NB4 (cell line): ENCODE data around the gene GPX7.
"Not testable (repeated sequence)": the region's sequence is repeated elsewhere in the genome, so short reads cannot be mapped to it uniquely, and the experiment has no call there.

Source experiments
- DNase-seq: peaks from one replicate; pipeline ENCODE4 v3.0.0; 2010; ENCODE audit warnings: low read depth
- H3K4me3 ChIP-seq: one replicate; pipeline ENCODE4 v1.5.1; 2011; ENCODE audit warnings: mild to moderate bottlenecking, low read depth, low read length, moderate library complexity
- CTCF ChIP-seq: IDR thresholded peaks from one replicate; pipeline ENCODE4 v1.5.1; 2012; ENCODE audit warnings: low read depth, low read length
- MAX ChIP-seq: IDR thresholded peaks from 2 replicates; pipeline ENCODE4 v1.6.1; 2011; ENCODE audit warnings: low read depth, low read length
- MYC ChIP-seq: IDR thresholded peaks from 2 replicates; pipeline ENCODE4 v1.6.1; 2011; ENCODE audit warnings: low read depth, low read length
- POLR2A ChIP-seq: IDR thresholded peaks from 2 replicates; pipeline ENCODE4 v1.6.1; 2011; ENCODE audit warnings: mild to moderate bottlenecking; ENCODE audit not compliant: insufficient read length; ENCODE audit errors: extremely low read depth

GPX7 gene

GRCh38 chr1:52569449-52570210 is 32.5 kb upstream of the GPX7 start:
- no peak for DNase-seq
- H3K4me3 ChIP-seq = no peak overlapping the region
- TF ChIP-seq POLR2A (no peak), MYC (no peak), CTCF (no peak), MAX (no peak)

GRCh38 chr1:52571783-52572182 is 30.4 kb upstream of the GPX7 start:
- no peak overlapping the region for H3K4me3 ChIP-seq
- peak; percentile 52 for DNase-seq
- TF ChIP-seq MYC = no peak
- no peak for TF ChIP-seq POLR2A
- TF ChIP-seq MAX = no peak
- no peak for TF ChIP-seq CTCF

GRCh38 chr1:52572387-52572786 is 29.8 kb upstream of the GPX7 start:
- H3K4me3 ChIP-seq = no peak overlapping the region
- TF ChIP-seq CTCF = no peak
- DNase-seq = no peak

GRCh38 chr1:52574594-52574993 is 27.6 kb upstream of the GPX7 start:
- no peak overlapping the region for H3K4me3 ChIP-seq
- TF ChIP-seq POLR2A (no peak), CTCF (no peak), MYC (no peak), MAX (no peak)
- peak; percentile 46 for DNase-seq

- DNase-seq = no peak
- no peak for TF ChIP-seq POLR2A
- no peak for TF ChIP-seq MYC
- no peak for TF ChIP-seq CTCF
- no peak for TF ChIP-seq MAX
- no peak overlapping the region for H3K4me3 ChIP-seq
These were observed 26.1 kb upstream of the GPX7 start for GRCh38 chr1:52576074-52576473.

GRCh38 chr1:52578066-52578465 is 24.1 kb upstream of the GPX7 start:
- H3K4me3 ChIP-seq, DNase-seq: not testable (repeated sequence)
